Adrenal gland (tissue), 5 donors: Measurements from ENCODE around the gene AKAP1.

Experiments
- POLR2A ChIP-seq, 2 donors: fragments of 450-650 bp; IDR thresholded peaks; one replicate each; pipeline ENCODE4 v1.6.1; 2017; ENCODE audit warnings: antibody characterized with exemption in 2 of 2, mild to moderate bottlenecking in 2 of 2, moderate library complexity in 1 of 2
- TF ChIP-seq, protein P1 (sequence below), 6 experiments: fragments of 450-650 bp in 4 of 6; fragments of 200-600 bp in 2 of 6; sonication (generic) in 1 of 6; IDR thresholded peaks; 1 replicate in 5 of 6; 2 replicates in 1 of 6; pipeline versions ENCODE4 v1.5.1 to v1.8.0; 2016 to 2021; ENCODE audit warnings: antibody characterized with exemption in 6 of 6, mild to moderate bottlenecking in 2 of 6, moderate library complexity in 1 of 6
- donor health status: DM: no; HTN: no; CAD: no.

DNA sequence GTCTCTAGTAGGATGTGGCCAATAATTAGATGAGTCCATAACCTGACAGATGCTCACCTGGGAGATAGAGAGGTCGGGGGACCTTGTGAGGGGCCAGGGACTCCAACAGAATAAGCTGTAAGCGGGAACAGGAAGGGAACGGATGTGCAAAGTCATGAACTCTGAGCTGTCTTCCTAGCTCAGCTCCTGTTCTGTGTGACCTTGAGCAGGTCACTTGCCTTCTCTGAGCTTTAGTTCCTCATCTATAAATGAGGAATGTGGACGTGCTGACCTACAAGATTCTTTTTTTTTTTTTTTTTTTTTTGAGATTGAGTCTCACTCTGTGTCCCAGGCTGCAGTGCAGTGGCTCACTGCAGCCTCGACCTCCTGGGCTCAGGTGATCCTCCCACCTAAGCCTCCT lies 58.9 kb downstream of the AKAP1 start:
- TF ChIP-seq, protein P1, sequence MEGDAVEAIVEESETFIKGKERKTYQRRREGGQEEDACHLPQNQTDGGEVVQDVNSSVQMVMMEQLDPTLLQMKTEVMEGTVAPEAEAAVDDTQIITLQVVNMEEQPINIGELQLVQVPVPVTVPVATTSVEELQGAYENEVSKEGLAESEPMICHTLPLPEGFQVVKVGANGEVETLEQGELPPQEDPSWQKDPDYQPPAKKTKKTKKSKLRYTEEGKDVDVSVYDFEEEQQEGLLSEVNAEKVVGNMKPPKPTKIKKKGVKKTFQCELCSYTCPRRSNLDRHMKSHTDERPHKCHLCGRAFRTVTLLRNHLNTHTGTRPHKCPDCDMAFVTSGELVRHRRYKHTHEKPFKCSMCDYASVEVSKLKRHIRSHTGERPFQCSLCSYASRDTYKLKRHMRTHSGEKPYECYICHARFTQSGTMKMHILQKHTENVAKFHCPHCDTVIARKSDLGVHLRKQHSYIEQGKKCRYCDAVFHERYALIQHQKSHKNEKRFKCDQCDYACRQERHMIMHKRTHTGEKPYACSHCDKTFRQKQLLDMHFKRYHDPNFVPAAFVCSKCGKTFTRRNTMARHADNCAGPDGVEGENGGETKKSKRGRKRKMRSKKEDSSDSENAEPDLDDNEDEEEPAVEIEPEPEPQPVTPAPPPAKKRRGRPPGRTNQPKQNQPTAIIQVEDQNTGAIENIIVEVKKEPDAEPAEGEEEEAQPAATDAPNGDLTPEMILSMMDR (IDR thresholded peaks at IDR 0.05) = no peak
- no peak for TF ChIP-seq POLR2A (IDR thresholded peaks at IDR 0.05)
